Cardiac fibroblast (primary cell): Measurements from ENCODE around the gene C21orf91.

Experiments used
- DNase-seq, 2 donors: peaks; one replicate each; pipeline versions ENCODE4 v3.0.0 to v3.0.0-alpha.2; 2010; ENCODE audit warnings: low read depth in 2 of 2
- H3K4me3 ChIP-seq, 2 donors: replicated peaks in 1 of 2; 1 replicate in 1 of 2; 2 replicates in 1 of 2; pipeline ENCODE4 v1.5.1; 2011; ENCODE audit warnings: low read depth in 2 of 2, low read length in 2 of 2, mild to moderate bottlenecking in 2 of 2, moderate library complexity in 1 of 2
- TF ChIP-seq, protein P1 (sequence below): IDR thresholded peaks from one replicate; pipeline ENCODE4 v1.5.1; 2011; ENCODE audit warnings: low read depth, mild to moderate bottlenecking, low read length, inconsistent platforms

Gene C21orf91

GRCh38 chr21:17848228-17848627 is 29.1 kb upstream of the C21orf91 start:
- no peak overlapping the region for H3K4me3 ChIP-seq
- TF ChIP-seq, protein P1, sequence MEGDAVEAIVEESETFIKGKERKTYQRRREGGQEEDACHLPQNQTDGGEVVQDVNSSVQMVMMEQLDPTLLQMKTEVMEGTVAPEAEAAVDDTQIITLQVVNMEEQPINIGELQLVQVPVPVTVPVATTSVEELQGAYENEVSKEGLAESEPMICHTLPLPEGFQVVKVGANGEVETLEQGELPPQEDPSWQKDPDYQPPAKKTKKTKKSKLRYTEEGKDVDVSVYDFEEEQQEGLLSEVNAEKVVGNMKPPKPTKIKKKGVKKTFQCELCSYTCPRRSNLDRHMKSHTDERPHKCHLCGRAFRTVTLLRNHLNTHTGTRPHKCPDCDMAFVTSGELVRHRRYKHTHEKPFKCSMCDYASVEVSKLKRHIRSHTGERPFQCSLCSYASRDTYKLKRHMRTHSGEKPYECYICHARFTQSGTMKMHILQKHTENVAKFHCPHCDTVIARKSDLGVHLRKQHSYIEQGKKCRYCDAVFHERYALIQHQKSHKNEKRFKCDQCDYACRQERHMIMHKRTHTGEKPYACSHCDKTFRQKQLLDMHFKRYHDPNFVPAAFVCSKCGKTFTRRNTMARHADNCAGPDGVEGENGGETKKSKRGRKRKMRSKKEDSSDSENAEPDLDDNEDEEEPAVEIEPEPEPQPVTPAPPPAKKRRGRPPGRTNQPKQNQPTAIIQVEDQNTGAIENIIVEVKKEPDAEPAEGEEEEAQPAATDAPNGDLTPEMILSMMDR = no peak
- peak; percentile 84 to 92 for DNase-seq

- no peak for DNase-seq
- H3K4me3 ChIP-seq = no peak overlapping the region
- TF ChIP-seq, protein P1 = no peak
These were observed 21.9 kb upstream of the C21orf91 start for GRCh38 chr21:17841103-17841502.

DNA sequence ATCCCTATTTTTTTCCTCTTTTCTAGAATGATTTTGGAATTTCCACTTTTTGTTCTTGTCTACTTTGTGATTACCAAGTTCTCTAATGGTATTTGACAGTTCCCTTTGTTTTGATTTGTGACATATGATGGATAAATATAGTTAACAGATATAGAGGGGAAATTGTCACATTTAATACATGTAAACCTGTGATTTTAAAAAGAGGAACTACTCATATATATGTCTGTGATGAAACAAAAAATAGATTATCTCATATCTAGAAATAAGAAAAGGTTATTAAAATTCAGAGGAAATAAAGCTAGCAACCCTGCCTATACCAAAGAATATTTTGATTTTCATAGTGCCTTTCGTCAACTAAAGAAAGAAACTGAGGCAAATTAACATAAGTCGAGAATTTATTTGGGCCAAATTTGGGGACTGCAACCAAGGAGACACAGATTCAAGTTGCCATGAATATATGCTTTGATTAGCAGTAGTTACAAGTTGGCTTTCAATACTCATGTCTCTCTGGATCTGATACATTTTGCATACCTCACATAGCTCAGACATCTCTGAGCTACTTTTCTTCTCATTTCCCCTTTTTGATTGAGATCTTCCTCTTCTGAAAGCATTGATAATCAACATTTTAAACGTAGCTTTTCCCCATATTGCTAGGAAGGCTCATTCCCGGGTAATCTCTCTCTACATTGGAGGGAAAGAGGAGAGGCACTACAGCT is 15.6 kb upstream of the C21orf91 start:
- TF ChIP-seq, protein P1 = no peak
- no peak for DNase-seq
- H3K4me3 ChIP-seq = no peak overlapping the region

- no peak overlapping the region for H3K4me3 ChIP-seq
- TF ChIP-seq, protein P1 = no peak
- DNase-seq = peak in 1 of 2 donors; percentile 58
These were observed 10.3 kb upstream of the C21orf91 start for GRCh38 chr21:17829472-17829871.

DNA sequence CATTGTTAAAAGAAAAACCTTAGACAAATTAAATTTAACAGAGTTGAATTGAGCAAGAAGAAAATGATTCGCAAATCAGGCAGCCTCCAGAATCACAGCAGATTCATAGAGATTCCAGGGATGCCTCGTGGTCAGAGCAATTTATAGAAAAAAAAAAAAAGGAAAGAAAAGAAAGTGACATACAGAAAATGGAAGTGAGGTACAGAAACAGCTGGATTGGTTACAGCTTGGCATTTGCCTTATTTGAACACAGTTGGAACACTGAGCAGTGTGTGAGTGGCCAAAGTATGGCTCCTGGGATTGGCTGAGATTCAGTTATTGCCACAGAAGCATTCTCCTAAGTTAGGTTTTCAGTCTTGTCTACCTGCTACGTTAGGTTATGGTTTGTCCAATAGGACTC is 9.1 kb upstream of the C21orf91 start:
- TF ChIP-seq, protein P1 = no peak
- no peak overlapping the region for H3K4me3 ChIP-seq
- peak; percentile 24 to 59 for DNase-seq

GRCh38 chr21:17823846-17824245 is 4.7 kb upstream of the C21orf91 start:
- no peak overlapping the region for H3K4me3 ChIP-seq
- TF ChIP-seq, protein P1 = no peak
- no peak for DNase-seq

DNA sequence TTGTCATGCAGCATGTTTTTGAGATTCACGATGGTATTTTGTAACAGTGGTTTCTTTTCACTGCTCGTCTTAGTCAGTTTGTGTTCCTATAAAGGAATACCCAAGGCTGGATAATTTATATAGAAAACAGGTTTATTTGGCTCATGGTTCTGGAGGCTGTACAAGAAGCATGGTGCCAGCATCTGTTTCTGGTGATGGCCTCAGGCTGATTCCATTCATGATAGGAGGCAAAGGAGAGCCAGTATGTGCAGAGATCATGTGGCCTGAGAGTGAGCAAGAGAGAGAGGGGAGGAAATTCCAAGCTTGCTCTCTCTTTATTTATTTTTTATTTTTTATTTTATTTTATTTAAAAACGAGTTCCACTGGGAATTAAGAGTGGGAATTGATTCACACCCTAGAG is 2.0 kb upstream of the C21orf91 start:
- DNase-seq = no peak
- H3K4me3 ChIP-seq = no peak overlapping the region
- TF ChIP-seq, protein P1 = no peak
